ENCODE measurements around the gene ATP6V0B. TPM values are rescaled to one million over a fixed set of nuclear protein-coding genes. Genes with fewer than 3 reads are reported as not detected.

ATP6V0B gene
- total and polyA plus RNA-seq, 2 of the 4 experiments (the other 2 are of a cell fraction): 72.1 to 169 TPM

DNA sequence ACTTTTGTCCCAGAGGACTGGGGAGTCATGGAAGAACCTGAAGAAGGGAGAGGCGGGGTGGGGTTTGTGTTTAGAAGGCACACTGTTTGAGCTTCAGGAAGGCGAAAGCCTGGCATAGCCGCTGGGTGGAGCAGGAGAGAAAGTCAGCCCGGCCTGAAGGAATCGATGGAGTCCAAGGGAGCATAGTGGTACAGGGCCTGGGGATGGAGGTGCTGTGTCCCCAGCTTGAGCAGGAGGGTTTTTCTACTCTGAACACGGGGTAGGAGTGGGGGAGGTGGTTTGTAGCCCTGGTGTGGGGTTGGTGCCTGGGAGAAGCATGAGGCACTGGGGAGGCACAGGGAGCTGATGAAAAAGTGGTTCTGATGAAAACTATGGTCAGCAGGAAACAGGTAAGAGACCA is 12.0 kb downstream of the ATP6V0B start:
- dilution Hi-C loops (cut with HindIII; ENCODE audit: low sequenced_read_pairs, unreplicated experiment) (no loop called here), in situ Hi-C loops (cut with MboI; ENCODE audit: low sequenced_read_pairs) (no loop called here), intact Hi-C loops (cut with micrococcal nuclease) (no loop called here)
- ATAC-seq (ENCODE audit: low read depth) (no peak), DNase-seq (no peak)
- POLR2A ChIA-PET (ENCODE audit: unreplicated experiment): no interaction called here
- peak overlapping the region in 1 of 2 experiments; percentile 50; a peak in 1 of 4 replicates for H4K8ac ChIP-seq (ENCODE audit: low read depth in 2 of 2, low read length in 2 of 2)
- no peak for TF ChIP-seq RCOR1 (IDR thresholded peaks at IDR 0.05; ENCODE audit: insufficient replicate concordance, low read length)
- TF ChIP-seq, protein P1, sequence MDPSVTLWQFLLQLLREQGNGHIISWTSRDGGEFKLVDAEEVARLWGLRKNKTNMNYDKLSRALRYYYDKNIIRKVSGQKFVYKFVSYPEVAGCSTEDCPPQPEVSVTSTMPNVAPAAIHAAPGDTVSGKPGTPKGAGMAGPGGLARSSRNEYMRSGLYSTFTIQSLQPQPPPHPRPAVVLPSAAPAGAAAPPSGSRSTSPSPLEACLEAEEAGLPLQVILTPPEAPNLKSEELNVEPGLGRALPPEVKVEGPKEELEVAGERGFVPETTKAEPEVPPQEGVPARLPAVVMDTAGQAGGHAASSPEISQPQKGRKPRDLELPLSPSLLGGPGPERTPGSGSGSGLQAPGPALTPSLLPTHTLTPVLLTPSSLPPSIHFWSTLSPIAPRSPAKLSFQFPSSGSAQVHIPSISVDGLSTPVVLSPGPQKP (IDR thresholded peaks at IDR 0.05; ENCODE audit: borderline replicate concordance, low read depth, low read length): no peak
- TF ChIP-seq CTCF (conservative IDR thresholded peaks at IDR 0.05; ENCODE audit: low read depth, low read length): 0 out of 2 replicates have a peak, but pooled peaks have one; percentile 4
- no peak for TF ChIP-seq CHD1 (IDR thresholded peaks at IDR 0.05; ENCODE audit: low read depth, low read length)
- TF ChIP-seq BHLHE40 (IDR thresholded peaks at IDR 0.05; ENCODE audit: low read depth, low read length): no peak
- H3K4ac ChIP-seq (ENCODE audit: low read depth, low read length): peak overlapping the region; percentile 42; the same call in 1 of the 2 replicates
- H3K27me3 ChIP-seq (ENCODE audit: control insufficient read depth, insufficient read depth, low read length): no peaks in the 10 kb centered on the region
- H4K20me1 ChIP-seq (ENCODE audit: insufficient read depth, low read length): peaks cover 37% of the 10 kb centered on the region
- H3K23ac ChIP-seq (ENCODE audit: low read depth, low read length): peak overlapping the region; percentile 56; the same call in 1 of the 2 replicates
- no peak overlapping the region for H4K91ac ChIP-seq (ENCODE audit: insufficient read depth, low read depth, low read length)
- H2BK5ac ChIP-seq (ENCODE audit: low read depth, low read length, poor library complexity, severe bottlenecking): peak overlapping the region; percentile 7
- H2BK20ac ChIP-seq (ENCODE audit: low read depth, low read length): no peak overlapping the region
- no peak overlapping the region for H3K4me2 ChIP-seq (ENCODE audit: low read depth, low read length)
- peaks cover 15 to 34% of the 10 kb centered on the region in 2 experiments for H3K79me1 ChIP-seq (ENCODE audit: low read depth in 1 of 2, low read length in 2 of 2)
- no peak overlapping the region for H3K18ac ChIP-seq (ENCODE audit: low read depth, low read length)
- H3K9ac ChIP-seq (ENCODE audit: low read depth, low read length): no peak overlapping the region
- no peak overlapping the region for H2BK120ac ChIP-seq (ENCODE audit: low read depth, low read length)
- peak overlapping the region; percentile 33; the same call in 1 of the 2 replicates for H2AK5ac ChIP-seq (ENCODE audit: low read depth, low read length)
- H3K9me1 ChIP-seq (ENCODE audit: insufficient read depth, low read length): peaks cover 28% of the 10 kb centered on the region
- peaks cover 15% of the 10 kb centered on the region for H3K4me1 ChIP-seq (ENCODE audit: control insufficient read depth, insufficient read depth, low read length)
- H3K9me3 ChIP-seq (ENCODE audit: control insufficient read depth, insufficient read depth, low read length): no peaks in the 10 kb centered on the region
- H2AK9ac ChIP-seq (replicated peaks; ENCODE audit: low read depth, low read length, poor library complexity): peak overlapping the region; percentile 77
- peaks cover 32% of the 10 kb centered on the region for H3K36me3 ChIP-seq (ENCODE audit: control insufficient read depth, insufficient read depth, low read length)
- CTCF ChIA-PET: no interaction called here
- no peak overlapping the region for H3K27ac ChIP-seq (ENCODE audit: insufficient read depth, low read length)
- H3K56ac ChIP-seq (ENCODE audit: extremely low read depth, insufficient read depth, low read length): no peak overlapping the region
- WGBS, 2 experiments (ENCODE audit: extremely low coverage in 2 of 2, insufficient read length in 1 of 2): 64% methylated on average over 6 of the region's 6 CpGs; no CpG with 5 or more reads in 1 of the 2 experiments
- no TSS peak for BruUV-seq (replicated peaks)
- H3K4me3 ChIP-seq (ENCODE audit: insufficient read depth, low read depth, low read length): no peak overlapping the region
- no peak overlapping the region for H4K5ac ChIP-seq (ENCODE audit: low read depth, low read length)
- no peak overlapping the region for H2AFZ ChIP-seq (replicated peaks; ENCODE audit: low read length, poor library complexity)
- 0 out of 2 replicates have a peak overlapping the region, but pooled peaks have one; percentile 70 for H3K14ac ChIP-seq (replicated peaks; ENCODE audit: low read depth, low read length)
- H2BK15ac ChIP-seq (ENCODE audit: low read depth, low read length): 0 out of 3 replicates have a peak overlapping the region, but pooled peaks have one; percentile 34

Data from IMR-90 (cell line).